CD4-positive, alpha-beta T cell treated with Interleukin-2 at 100 ng/mL for 4 hours (primary cell): ENCODE data around the gene EMC10.

Source experiments
- DNase-seq: peaks from one replicate; pipeline ENCODE4 v3.0.0-alpha.2; 2020; ENCODE audit warnings: low spot score

The EMC10 gene

DNA sequence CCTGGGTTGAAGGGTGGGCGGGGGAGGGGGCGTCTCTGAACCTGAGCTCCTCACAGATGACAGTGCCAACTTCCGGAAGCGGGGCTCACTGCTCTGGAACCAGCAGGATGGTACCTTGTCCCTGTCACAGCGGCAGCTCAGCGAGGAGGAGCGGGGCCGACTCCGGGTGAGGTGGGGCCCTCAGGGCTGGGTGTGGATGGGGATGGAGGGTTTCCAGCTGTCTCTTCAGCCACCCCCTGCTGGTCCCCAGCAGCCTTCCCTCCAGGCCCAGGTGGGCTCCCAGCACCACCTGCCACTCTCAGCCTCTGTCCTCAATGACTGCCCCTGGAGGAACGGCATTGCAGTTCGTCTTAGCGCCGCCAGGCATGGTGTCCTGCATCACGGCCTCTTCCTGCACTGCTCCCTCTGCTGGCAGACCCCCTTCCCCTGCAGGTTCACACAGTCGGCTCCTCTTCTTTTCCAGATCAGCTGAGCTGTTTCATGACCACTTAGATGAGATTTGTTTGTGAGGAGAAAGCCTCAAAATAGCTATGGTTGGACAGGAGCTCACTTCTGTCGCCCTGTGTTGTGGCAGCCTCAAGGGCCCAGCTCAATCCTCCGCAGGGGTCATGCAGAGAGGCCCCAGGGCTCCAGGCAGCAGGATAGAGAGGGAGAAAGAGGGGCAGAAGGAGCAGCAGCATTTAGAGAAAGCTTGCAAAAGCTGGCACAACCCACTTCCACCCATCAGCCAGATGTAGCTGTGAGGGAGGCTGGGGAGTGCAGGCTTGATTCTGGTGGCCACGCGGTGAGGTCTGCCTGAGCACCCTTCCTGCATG, 2.8 kb downstream of the EMC10 start:
- DNase-seq, result no peak

DNA sequence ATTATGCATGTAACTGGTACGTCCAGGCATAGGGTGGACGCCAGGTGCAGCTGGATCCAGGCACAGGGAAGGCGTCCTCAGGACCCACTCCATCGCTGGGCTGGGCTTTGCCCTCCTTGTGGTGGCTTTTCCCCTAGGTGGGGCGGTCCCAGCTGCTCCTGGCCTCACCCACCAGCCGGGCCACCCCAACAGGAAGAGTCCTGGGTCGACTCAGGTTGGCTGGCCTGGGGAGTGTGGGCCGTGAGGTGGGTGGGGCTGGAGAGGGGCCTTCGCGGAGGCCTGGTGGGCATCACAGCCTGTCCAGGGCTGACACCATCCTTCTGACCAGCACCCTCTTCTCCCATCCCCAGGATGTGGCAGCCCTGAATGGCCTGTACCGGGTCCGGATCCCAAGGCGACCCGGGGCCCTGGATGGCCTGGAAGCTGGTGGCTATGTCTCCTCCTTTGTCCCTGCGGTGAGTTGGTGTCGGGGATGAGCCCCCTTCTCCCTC, 3.5 kb downstream of the EMC10 start:
- DNase-seq, result no peak

DNA sequence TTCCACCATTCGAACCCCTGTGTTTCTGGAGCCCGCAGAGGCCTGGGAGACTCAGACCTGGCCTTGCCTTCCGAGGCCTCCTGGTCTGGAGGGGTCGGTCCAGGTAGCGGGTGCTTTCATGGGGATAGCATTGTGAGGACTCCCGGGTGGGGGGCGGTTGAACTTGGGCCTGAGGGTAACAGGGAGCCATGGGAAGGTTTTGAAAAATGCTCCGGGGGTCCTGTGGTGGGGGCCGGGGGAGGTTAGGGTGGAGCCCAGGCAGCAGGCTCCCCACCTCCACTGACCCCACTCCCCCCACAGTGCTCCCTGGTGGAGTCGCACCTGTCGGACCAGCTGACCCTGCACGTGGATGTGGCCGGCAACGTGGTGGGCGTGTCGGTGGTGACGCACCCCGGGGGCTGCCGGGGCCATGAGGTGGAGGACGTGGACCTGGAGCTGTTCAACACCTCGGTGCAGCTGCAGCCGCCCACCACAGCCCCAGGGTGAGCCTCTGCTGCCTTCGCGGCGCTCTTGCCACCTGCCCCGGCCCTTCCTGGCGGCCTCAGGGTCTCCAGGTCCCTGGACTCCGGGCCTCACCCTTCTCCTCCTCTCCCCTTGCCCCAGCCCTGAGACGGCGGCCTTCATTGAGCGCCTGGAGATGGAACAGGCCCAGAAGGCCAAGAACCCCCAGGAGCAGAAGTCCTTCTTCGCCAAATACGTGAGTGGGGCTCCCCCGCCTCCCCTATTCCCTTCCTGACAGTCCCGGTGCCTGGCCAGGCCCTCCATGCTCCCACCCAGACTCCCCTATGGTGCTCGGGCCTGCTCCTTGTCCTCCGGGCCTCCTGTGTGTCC, 4.2 kb downstream of the EMC10 start:
- no peak for DNase-seq

DNA sequence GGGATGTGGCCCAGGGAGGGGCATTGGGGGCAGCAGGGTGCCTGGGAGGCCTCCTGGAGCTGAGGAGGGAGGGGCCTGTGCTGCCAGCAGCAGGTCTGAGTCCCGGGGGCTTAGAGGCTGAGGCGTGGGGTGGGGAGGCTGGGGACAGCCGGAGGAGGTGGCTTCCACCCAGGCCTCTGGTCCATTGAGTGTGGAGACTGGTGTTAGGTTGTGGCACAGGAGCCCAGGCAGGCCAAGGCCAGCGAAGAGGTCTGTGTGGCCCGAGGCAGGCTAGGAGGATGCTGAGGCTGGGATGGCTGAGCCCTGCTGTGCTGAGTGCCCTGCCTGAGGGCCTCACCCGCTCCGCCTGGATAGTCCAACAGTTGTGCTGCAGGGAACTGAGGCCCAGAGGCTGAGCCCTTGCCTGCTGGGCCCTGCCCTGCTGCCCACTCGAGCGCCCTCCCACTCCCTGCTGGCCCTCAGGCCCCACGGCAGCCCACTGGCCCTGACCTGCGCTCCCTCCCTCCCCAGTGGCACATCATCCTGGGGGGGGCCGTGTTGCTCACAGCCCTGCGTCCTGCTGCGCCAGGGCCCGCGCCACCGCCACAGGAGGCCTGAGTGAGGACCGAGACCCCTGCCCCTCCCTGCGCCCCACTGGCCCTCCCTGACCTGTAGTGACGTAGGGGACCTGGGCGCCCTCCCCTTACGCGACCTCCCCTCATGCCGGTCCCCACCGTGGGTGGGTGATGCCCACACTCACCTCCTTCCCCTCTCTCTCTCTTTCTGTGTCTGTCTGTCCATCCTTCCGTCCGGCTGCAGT, 5.2 kb downstream of the EMC10 start:
- no peak for DNase-seq

DNA sequence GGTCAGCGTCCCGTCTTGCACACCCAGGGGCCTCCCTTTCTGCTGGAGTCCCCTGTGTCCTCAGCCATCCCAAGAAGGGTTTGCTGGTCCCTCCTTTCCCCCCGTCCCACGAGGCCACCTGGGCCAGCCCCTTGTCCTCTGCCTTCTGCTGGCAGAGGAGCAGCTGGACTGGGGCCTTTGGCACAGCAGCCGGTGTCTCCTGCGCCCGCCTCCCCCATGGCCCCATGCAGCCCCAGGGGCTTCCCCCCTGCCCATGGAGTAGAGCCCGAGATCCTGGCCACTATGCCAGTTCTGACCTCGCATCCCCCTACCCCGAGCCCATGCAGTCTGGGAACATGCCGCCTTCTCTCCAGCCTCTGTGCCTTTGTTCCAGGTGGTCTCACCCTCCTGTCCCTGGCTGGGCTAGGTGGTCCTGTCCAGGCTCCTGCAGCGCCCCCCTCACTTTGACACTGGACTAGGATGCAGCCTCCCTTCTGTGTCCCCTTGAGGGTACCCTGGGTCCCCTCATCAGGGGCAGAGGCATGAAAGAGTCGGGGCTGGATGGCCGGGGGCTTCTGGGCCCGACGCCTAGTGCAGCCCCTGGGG, 6.1 kb downstream of the EMC10 start:
- no peak for DNase-seq

DNA sequence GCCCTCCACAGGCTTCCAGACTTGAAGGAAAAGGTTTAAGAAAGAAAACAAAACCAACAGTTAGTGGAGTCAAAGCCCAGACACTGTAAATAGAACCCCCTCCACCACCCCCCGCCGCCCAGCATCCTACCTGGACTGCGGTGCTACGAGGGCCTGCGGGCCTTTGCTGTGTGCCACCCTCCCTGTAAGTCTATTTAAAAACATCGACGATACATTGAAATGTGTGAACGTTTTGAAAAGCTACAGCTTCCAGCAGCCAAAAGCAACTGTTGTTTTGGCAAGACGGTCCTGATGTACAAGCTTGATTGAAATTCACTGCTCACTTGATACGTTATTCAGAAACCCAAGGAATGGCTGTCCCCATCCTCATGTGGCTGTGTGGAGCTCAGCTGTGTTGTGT, 6.6 kb downstream of the EMC10 start:
- no peak for DNase-seq

DNA sequence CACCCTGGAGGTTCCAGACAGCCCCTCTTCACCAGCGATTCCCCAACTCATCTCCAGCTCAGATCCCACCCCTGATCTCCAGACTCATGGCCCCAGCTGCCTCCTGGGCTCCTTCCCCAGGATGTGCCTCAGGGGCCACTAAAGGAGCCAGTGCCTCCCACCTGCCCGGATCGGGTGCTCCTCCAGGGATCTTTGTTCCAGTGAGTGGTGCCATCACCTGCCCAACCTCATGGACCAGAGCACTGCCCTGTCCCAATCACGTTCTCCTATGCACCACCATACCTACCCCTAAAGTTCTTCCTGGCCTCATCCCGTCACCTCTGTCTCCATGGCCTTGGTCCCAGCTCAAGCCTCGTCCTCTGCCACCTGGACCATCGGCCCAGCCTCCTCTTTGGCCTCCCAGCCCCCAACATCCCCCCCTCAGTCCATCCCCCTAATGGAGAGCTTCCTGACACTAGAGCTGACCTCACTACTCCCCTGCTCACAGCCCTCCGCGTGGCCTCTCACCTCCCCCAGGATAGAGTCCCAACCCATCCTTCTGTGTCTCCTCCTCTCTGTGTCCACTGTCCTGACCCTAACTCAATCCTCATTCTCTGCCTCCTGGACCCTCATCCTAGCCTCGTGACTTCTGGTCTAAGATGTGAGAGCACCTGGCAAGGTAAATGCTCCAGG, 9.1 kb downstream of the EMC10 start:
- no peak for DNase-seq

DNA sequence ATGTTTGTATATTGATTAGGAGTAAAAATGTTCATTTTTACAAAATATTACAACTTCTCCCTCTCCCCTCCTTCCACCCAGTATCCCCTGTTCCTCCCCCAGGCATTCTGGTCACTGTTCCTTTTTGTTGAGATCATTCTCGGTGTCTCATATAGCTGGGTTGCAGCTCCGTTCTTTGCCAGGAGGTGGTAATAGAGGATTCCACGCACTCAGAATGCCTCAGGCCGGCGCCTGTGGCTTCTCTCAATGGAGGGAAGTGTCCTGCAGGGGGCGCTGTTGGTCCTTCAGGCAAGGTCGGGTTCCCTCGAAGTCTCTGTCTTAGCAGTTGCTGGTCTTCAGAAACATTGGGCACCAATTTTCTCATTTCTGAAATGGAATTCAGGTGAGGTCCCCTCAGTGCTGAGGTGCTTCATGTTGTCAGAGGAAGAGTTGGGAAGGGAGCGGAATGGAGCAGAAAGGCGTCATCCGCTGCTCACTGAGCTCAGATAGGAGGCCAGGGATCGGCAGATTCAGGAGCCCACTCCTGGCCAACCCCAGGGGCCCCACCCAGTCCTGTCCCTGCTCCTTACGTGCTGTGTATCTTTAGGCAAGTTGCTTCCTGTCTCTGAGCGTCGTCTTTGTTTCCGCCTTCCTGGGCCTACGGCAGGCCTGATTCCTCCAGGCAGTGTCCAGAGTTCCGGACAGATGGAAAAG, 10.7 kb downstream of the EMC10 start:
- DNase-seq, result peak; percentile 30

DNA sequence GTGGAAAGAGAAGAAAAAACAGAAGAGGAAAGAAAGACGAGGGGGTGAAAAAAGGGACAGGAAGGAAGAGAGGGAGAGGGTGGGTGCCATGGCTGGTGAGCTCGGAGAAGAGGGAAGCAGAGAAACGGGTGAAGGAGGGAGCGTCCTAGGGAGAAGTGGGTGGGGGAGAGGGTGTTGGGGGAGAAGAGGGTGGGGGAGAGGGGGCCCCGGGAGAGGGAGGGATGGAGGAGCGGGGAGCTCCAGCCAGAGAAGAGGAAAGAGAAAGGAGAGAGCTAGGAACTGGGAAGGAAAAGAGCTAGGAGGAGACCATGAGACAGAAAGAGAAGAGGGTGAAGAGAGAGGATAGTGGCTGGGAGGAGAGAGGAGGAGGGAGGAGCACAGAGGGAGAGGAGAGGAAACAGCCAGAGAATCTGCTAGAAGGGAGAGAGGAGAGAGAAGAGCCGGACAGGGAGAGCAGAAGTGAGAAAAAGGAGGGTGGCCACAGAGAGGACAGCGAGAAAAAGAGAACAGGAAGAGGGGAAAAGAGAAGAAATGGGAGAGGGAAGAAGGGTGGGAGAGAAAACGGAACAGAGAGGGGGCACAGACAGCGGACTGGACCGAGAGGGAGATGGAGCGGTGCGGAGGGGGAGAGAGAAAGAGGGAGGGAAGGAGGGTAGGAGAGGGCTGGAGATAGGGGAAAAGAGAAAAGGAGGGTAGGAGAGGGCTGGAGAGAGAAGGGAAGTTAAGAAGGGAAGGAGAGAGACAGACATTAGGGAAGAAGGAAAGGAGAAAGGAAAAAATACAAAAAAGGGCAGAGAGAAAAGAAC, 12.3 kb downstream of the EMC10 start:
- DNase-seq, result no peak

DNA sequence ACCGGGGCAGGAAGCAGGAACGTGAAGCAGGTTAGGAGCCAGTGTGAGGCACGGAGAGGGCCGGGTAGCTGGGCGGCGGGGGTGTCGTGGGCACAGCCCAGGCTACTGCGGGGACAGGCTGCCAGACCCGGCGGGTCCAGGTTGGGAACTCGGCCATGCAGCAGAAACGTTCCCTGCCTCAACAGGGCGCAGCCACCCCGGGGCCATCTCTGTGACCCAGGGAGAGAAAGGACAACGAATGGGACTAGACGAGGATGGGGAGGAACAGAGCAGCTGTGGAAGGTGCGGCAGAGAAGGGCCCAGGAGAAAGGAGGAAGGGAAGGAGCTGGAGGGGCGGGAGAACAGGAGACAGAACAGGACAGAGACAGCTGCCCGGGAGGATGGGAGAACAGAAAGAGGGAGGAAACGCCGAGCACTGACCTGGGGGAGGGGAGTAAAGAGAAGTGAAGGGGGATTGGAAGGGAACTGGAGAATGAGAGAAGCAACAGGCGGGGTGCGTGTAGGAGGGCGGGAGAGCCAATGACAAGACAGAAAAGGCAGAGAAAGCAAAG, 13.2 kb downstream of the EMC10 start:
- DNase-seq, result no peak

DNA sequence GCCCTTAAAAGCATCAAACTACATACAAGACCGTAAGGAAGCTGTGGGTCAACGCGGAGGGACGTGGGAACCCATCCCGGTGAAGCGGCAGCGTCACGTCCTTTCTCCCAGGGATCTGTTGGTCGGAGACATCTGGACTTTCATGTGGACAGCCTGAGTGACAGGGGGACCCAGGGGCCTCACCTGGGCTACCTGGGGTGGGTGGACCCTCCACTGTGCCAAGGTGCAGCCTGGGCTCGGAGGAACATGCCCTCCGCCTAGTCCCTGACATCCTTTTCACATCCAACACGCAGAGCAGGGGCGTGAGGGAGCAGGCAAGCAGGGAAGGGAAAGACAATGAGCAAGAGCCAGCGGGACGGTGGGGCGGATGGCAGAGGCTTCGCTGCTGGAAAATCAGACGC, 14.1 kb downstream of the EMC10 start:
- DNase-seq, result no peak

DNA sequence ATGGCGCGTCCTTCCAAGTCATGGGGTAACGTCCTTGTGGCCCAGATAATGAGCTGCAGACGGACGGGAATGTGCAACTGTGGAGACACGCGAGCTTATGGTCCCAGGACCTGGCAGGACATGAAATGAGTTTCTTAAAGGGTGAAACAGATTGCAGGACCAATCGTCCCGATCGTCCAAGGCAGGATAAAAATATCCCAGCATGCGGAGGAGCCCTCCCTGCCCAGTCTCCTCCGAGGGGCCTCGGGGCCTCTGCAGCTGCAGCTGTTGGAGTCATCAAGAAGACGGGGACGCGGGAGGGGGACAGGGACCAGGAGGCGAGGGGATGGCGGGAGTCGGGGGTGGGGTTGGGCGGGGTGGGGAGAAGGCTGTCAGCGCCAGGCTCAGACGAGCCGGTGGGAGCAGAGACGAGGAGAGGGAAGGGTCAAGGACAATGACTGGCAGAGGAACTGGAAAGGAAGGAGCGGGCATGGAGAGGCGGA, 14.7 kb downstream of the EMC10 start:
- no peak for DNase-seq

DNA sequence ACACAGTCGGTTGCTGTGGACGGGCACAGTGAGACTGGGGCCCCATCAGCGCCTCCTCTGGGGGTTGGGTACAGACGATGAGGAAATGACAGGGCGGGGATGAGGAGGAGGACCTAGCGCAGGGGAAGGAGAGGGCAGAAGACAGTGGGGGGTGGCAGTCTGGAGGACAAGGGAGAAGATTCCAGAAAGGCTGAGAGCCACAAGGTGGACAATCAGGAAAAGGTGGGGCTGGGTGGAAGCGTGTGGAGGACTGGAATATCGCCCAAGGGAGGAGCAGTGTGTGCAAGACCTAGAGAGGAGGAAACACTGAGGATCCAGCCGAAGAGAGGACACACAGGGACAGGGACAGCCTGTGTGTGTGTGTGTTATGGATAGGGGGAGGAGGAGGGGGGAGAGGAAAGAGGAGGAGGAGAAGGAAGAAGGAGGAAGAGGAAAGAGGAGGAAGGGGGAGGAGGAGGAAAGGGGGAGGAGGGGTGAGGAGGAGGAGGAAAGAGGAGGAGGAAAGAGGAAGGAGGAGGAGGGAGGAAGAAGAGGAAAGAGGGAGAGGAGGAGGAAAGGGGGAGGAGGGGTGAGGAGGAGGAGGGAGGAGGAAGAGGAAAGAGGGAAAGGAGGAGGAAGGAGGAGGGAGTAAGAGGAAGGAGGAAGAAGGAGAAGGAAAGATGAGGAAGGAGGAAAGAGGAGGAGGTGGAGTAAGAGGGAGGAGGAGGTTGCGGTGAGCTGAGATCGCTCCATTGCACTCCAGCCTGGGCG, 16.2 kb downstream of the EMC10 start:
- no peak for DNase-seq

DNA sequence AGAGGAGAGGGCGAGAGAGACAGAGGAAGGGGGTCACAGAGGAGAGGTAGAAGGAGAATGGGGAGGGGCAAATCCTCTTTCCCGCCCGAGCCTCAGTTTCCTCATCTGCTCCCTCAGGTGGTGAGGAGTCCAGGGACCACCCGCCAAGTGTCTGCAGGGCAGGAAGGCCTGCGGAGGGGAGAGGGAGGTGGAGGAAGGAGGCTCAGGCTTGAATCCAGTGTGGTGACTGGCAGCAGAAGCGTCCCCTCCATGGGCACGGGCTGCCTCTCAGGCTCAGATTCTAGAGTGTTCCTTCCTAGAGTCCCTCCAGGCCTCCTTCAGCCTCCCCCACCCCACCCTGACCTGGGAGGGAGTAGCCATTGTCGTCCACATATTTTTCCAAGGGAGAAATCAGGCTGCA, 16.9 kb downstream of the EMC10 start:
- no peak for DNase-seq

DNA sequence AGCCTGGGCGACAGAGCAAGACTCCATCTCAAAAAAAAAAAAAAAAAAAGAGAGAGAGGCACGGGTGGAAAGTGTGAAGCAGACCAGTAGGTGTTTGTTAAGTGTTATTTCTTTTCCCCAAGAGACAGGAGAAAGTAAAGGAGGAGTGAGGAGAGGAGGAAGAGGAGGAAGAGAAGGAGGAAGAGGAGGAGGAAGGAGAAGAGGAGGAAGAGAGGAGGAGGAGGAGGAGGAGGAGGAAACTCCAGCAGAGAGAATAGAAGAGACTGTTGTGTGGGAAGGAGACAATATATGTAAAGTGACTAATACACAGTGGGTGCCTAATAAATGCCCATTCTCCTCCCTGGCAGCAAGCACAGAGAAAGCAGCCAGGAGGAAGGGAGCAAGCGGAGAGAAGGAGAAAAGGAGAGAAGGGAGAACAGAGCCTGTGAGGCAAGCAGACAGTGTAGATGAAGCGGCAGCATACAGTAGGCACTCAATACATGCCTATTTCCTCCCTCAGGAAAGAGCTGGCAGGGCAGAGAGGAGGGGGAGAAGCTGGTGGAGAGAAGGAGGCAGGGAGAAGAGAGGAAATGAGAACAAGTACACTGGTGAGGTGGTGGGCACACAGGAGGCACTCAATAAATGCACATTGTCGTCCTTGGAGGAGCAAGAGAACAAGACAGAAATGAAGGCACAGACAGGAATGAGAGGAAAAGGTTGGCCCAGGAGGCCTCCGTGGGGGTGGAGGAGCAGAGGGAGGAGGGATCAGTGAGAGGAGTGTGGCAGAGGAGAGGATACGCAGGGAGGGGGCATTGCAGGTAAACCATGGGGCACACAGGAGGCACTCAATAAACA, 18.1 kb downstream of the EMC10 start:
- no peak for DNase-seq

DNA sequence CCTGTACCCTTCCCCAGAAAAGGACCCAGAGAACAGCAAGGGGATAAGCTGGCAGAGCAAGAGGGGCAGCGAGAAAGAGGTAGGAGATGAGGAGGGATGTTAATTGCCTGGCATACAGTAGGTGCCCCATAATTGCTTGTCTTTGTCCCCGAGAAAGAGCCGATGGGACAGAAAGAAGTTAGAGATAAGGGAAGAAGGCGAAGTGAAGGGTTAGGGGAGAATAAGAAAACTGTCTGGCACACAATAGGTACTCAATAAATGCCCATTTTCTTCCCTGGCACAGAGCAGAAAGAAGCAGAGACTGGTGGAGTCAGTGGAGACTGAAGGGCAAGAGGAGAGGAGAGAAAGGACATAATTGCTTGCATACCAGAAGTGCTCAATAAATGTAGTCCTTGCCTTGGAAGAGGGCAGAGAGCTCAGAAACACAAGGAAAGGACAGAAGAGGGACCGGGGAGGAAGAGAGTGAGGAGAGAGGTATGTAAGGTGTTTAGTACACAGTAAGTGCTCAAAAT, 18.8 kb downstream of the EMC10 start:
- no peak for DNase-seq

DNA sequence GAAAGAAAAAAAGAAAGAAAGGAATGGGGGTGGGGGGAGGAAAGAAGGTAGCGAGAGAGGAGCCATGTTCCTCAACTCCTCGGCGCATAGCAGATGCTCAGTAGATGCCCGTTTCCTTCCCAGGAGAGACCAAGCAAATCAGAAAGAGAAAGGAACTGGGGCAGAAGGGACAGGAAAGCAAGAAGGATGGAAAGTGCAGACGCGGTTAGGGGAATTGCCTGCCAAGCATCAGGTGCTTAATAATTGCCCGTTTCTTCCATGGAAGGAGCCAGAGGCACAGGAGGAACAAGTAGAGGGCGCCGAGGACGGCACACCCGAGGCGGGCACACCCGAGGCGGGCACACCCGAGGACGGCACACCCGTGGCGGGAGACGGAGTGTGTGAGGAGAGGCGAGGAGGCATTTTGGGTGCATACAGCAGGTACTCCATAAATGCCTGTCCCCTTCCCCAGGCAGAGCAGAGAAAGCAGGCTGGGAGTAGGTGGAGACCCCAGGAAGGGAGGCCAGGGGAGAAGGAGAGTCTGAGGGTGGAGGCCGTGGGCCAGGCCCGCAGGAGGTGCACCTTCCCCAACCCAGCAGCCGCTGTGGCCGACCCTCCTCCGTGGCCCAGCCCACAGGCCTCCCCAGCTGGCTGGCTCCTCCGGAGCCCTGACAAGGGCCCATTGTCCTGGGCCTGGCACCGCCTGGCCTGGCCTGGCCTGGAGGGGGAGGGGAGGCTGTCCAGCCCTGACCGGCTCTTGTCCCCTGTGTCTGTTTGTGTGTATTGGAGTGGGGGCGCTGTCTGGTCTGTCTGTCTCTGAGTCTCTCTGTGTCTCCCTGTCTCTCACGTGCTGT, 20.1 kb downstream of the EMC10 start:
- no peak for DNase-seq
